Aorta (tissue), 5 donors: ENCODE results near the gene GPR31. TPM values are rescaled to one million over a fixed set of nuclear protein-coding genes. Genes with fewer than 3 reads are reported as not detected.

ENCODE experiments used
- ATAC-seq: fragments of 200-7000 bp; cut with Tn5 transposase; one replicate; pipeline ENCODE4 v1.9.1; 2022; ENCODE audit warnings: moderate library complexity; ENCODE audit not compliant: low FRiP score
- DNase-seq, 2 donors: peaks; one replicate each; pipeline ENCODE4 v3.0.0-alpha.2; 2020
- H3K27ac ChIP-seq, 2 donors: one replicate each; pipeline ENCODE4 v1.5.1; 2013; ENCODE audit warnings: low read length in 2 of 2, mild to moderate bottlenecking in 2 of 2, moderate library complexity in 2 of 2, control low read depth in 1 of 2, inconsistent platforms in 1 of 2, low read depth in 1 of 2
- H3K27me3 ChIP-seq, 2 donors: one replicate each; pipeline ENCODE4 v1.6.1; 2013; ENCODE audit warnings: control low read depth in 1 of 2, low read length in 1 of 2, mild to moderate bottlenecking in 1 of 2, moderate library complexity in 1 of 2; ENCODE audit not compliant: insufficient read depth in 2 of 2, control insufficient read depth in 1 of 2
- H3K36me3 ChIP-seq, 2 donors: one replicate each; pipeline ENCODE4 v1.6.1; 2013; ENCODE audit warnings: control low read depth in 1 of 2, low read length in 1 of 2, mild to moderate bottlenecking in 1 of 2; ENCODE audit not compliant: insufficient read depth in 2 of 2, control insufficient read depth in 1 of 2
- H3K4me1 ChIP-seq, 2 donors: one replicate each; pipeline ENCODE4 v1.6.1; 2013; ENCODE audit warnings: low read length in 2 of 2, control low read depth in 1 of 2, mild to moderate bottlenecking in 1 of 2, moderate library complexity in 1 of 2; ENCODE audit not compliant: insufficient read depth in 2 of 2, control insufficient read depth in 1 of 2
- H3K4me3 ChIP-seq, 2 donors: one replicate each; pipeline ENCODE4 v1.5.1; 2013; ENCODE audit warnings: low read length in 2 of 2, control low read depth in 1 of 2, mild to moderate bottlenecking in 1 of 2
- H3K9me3 ChIP-seq: one replicate; pipeline ENCODE4 v1.6.1; 2013; ENCODE audit warnings: mild to moderate bottlenecking, low read length; ENCODE audit not compliant: control insufficient read depth
- WGBS, 2 donors: extraction: QIAGEN DNeasy Blood & Tissue Kit; methylation state at CpG; one replicate each; pipeline ENCODE4 v1.1.7; 2013; 5-methylcytosine and 5-hydroxymethylcytosine counted together
- intact Hi-C, 2 donors: fragments of 100-400 bp; cut with DNase I; formaldehyde crosslinking; loops; one replicate each; pipeline versions ENCODE4 v1.14.2 to v1.15.0; 2022
- polyA plus RNA-seq, 2 donors: library from polyadenylated mRNA; stranded (reverse); fragments of 200-250 nt; gene quantifications; one replicate each; pipeline ENCODE4 v1.2.3, GENCODE V29; 2013
- total RNA-seq, 2 donors: library from RNA; stranded (reverse); fragmentation: NEBNext Ultra II Directional; extraction: Animal tissue kit (Norgen Biotek cat#: 25700); gene quantifications; one replicate each; pipeline ENCODE4 v1.2.1, GENCODE V29; 2021
- donor health status: healthy with polysubstance abuse.
- donor health status: Bipolar disorder and iron deficiency.
- donor health status: DM: no; HTN: no; CAD: no.
- donor health status: DM: no; HTN: no; CAD: no.
- donor health status: DM: yes; HTN: yes; CAD: no.

The GPR31 gene
- total and polyA plus RNA-seq, 4 donors, result not detected

- Histone ChIP-seq H3K4me1 (no peaks in the 10 kb centered on the region), H3K4me3 (no peak overlapping the region), H3K27me3 (no peaks in the 10 kb centered on the region), H3K27ac (no peak overlapping the region), H3K36me3 (no peaks in the 10 kb centered on the region), H3K9me3 (no peaks in the 10 kb centered on the region)
- intact Hi-C loops, result loop anchor here (10.0 kb wide), 1 partner anchor 373 kb away; no protein-coding TSS in a partner anchor
- DNase-seq (no peak), ATAC-seq (no peak)
Measured at GRCh38 chr6:167148021-167148420, 9.8 kb downstream of the GPR31 start.

DNA sequence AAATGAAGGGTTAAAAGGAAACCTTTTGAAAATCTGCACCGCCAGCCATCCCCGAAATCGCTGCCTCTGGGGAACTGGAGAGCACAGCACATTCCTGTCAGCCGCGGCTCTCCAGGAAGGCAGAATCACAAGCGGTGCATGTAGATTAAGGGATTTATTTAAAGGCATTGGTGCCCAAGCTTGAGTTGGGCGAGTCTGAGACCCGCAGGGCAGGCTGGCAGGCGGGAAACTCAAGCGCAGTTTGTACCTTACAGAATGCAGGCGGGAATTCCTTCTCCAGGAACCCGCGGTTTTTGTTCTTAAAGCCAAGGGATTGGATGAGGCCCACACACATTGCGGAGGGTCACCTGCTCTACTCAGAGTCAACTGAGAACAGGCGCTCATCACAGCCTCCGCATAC is 10.8 kb downstream of the GPR31 start:
- intact Hi-C loops, result loop anchor here (10.0 kb wide), 1 partner anchor 372 kb away; no protein-coding TSS in a partner anchor
- no peak for ATAC-seq
- H3K9me3 ChIP-seq, result no peaks in the 10 kb centered on the region
- H3K4me3 ChIP-seq, result no peak overlapping the region
- no peaks in the 10 kb centered on the region for H3K36me3 ChIP-seq
- DNase-seq, result no peak
- 15 to 26% methylated on average over 16 of the region's 16 CpGs for WGBS, 2 donors
- no peak overlapping the region for H3K27ac ChIP-seq
- no peaks in the 10 kb centered on the region for H3K27me3 ChIP-seq
- no peaks in the 10 kb centered on the region for H3K4me1 ChIP-seq

DNA sequence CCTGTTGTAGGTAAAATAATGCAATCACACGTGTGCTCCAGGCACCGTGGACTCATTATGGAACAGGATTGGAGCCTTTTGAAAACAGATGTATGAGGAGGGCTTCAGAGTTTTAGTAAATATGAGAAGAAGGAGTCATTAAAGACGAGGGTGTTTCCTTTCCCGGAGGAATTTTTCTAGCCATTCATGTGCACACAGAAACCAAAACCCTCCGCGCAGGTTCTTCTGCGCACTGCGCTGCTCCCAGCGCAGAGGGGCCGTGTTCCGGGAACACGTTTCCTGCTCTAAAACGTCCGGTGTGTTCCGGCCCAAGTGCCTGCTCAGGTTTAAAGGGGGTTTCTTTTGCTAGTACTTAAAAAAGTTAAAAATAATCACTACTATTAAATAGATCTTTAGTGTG is 11.6 kb downstream of the GPR31 start:
- Histone ChIP-seq H3K27me3 (no peaks in the 10 kb centered on the region), H3K36me3 (no peaks in the 10 kb centered on the region), H3K4me1 (no peaks in the 10 kb centered on the region), H3K9me3 (no peaks in the 10 kb centered on the region), H3K4me3 (no peak overlapping the region), H3K27ac (no peak overlapping the region)
- 59 to 75% methylated on average over 15 of the region's 15 CpGs for WGBS, 2 donors
- ATAC-seq, result no peak
- DNase-seq, result no peak
- intact Hi-C loops, result loop anchor here (10.0 kb wide), 1 partner anchor 371 kb away; no protein-coding TSS in a partner anchor

DNA sequence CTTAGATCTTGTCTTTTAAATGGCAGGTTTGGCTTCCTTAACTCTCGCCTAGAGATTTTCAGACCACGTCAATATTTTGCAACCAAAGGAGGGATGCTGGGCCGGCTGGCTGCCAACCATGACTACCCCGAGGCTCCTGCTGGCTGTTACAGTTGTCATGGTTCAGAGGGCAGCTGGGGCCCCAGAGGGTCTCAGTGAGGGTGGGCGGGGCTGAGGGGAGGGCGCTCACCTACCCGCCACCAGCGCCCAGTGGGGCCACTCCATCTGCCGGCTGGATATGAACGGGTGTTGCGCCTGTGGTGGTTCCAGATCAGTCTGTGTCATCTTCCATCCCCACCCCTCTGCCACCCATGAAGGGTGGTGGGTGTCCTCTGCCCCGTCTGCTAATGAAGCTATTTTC is 12.3 kb downstream of the GPR31 start:
- no peaks in the 10 kb centered on the region for H3K27me3 ChIP-seq
- 84 to 85% methylated on average over 12 of the region's 12 CpGs for WGBS, 2 donors
- ATAC-seq (no peak), DNase-seq (peak in 1 of 2 donors; percentile 64)
- intact Hi-C loops, result loop anchor here (10.0 kb wide), 1 partner anchor 371 kb away; no protein-coding TSS in a partner anchor
- H3K9me3 ChIP-seq, result no peaks in the 10 kb centered on the region
- H3K27ac ChIP-seq, result no peak overlapping the region
- H3K4me3 ChIP-seq, result no peak overlapping the region
- no peaks in the 10 kb centered on the region for H3K4me1 ChIP-seq
- H3K36me3 ChIP-seq, result no peaks in the 10 kb centered on the region

GRCh38 chr6:167143041-167143440 is 14.7 kb downstream of the GPR31 start:
- no peak for DNase-seq
- no peak overlapping the region for H3K4me3 ChIP-seq
- H3K4me1 ChIP-seq, result no peaks in the 10 kb centered on the region
- WGBS, 2 donors, result 78 to 83% methylated on average over 9 of the region's 9 CpGs
- H3K9me3 ChIP-seq, result no peaks in the 10 kb centered on the region
- H3K36me3 ChIP-seq, result no peaks in the 10 kb centered on the region
- no peak overlapping the region for H3K27ac ChIP-seq
- intact Hi-C loops, result loop anchor here (10.0 kb wide), 1 partner anchor 368 kb away; no protein-coding TSS in a partner anchor
- H3K27me3 ChIP-seq, result no peaks in the 10 kb centered on the region
- ATAC-seq, result no peak

GRCh38 chr6:167142433-167142761 is 15.4 kb downstream of the GPR31 start:
- H3K27me3 ChIP-seq, result no peaks in the 10 kb centered on the region
- H3K9me3 ChIP-seq, result no peaks in the 10 kb centered on the region
- WGBS, 2 donors, result 34 to 35% methylated on average over 4 of the region's 4 CpGs
- no peaks in the 10 kb centered on the region for H3K4me1 ChIP-seq
- no peak overlapping the region for H3K4me3 ChIP-seq
- intact Hi-C loops, result loop anchor here (10.0 kb wide), 1 partner anchor 368 kb away; no protein-coding TSS in a partner anchor
- ATAC-seq (no peak), DNase-seq (no peak)
- no peak overlapping the region for H3K27ac ChIP-seq
- H3K36me3 ChIP-seq, result no peaks in the 10 kb centered on the region

DNA sequence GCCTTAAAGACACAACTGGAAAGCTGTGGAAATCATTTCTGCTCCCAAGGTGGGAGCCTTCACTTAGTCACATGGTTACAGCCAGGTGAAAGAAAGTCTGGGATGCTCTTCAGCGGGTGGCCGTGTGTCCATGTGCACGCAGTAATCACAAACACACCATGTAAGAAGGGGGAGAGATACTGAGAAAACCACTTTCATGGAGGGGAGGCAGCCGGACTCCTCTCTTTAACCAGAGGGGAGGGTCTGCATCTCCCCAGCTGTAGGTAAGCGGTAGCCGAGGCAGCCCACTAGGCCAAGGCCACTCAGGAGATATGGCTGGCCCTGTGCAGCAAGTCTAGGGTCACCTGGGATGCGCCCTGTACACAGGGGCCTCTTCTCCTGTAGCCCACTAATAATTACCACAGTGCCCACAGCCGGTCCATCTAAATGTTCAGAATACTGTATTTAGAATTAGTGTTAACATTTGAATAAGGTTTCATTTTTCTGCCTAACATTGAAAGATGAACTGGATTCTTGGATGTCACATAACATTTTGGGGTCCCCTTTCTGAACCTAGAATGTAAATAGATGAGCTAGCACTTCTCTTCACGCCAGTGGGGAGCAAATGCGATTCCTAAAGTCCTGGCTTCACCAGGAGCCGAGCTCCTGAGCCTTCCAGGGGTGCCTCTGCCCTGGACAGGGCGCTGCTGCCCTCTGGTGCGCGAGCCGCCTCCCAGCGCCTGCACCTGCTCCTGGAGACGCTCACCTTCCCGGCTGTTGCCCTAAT is 15.9 kb downstream of the GPR31 start:
- H3K4me1 ChIP-seq, result no peaks in the 10 kb centered on the region
- no peaks in the 10 kb centered on the region for H3K36me3 ChIP-seq
- intact Hi-C loops, result loop anchor here (10.0 kb wide), 1 partner anchor 367 kb away; no protein-coding TSS in a partner anchor
- H3K27ac ChIP-seq, result no peak overlapping the region
- H3K27me3 ChIP-seq, result no peaks in the 10 kb centered on the region
- peak; percentile 49 for ATAC-seq
- peak in 1 of 2 donors; percentile 76 for DNase-seq
- H3K4me3 ChIP-seq, result no peak overlapping the region
- 48% methylated on average over 18 of the region's 18 CpGs for WGBS, 2 donors
- no peaks in the 10 kb centered on the region for H3K9me3 ChIP-seq

DNA sequence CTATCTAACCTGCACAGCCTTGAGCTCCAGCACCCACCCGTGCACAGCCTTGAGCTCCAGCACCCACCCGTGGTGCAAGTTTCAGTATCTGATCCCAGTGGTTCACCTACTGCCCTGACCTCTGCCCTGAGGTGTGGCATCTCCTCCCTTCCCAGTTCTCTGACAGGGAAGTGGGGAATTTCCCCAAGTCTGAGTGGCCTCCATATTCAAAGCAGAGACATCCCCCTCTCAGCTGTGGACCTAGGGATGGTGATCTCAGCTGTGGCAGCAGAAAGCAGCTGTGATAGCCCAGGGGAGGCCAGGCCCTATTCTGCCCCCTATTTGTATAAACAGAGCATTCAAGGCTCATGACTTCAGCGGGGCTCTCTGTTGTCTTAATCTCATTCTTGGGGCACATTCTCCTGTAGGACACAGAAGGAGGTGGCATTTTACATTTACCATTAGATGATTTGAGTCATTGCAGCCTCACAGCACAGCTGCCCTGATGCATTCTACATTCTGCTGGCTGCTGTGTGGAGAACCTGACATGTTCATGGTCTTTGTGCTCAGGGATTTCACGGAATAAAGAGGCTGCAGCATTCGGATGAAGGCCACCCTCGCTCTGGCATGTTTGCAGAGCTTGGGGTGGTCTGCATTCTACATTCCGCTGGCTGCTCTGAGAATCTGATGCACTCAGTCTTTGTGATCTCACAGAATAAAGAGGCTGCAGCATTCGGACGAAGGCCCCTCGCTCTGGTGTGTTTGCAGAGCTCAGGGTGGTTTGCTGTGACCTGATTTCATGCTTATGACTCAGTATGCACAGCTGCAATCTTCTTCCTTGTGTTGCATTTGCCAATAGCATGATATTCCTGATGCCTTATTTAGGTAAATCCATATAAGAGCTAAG is 16.9 kb downstream of the GPR31 start:
- Histone ChIP-seq H3K4me1 (no peaks in the 10 kb centered on the region), H3K4me3 (no peak overlapping the region), H3K9me3 (peaks cover 3% of the 10 kb centered on the region), H3K27ac (no peak overlapping the region), H3K27me3 (no peaks in the 10 kb centered on the region), H3K36me3 (no peaks in the 10 kb centered on the region)
- intact Hi-C loops, result loop anchor here (10.0 kb wide), 1 partner anchor 366 kb away; no protein-coding TSS in a partner anchor
- DNase-seq, result no peak
- 59 to 63% methylated on average over 10 of the region's 10 CpGs for WGBS, 2 donors
- no peak for ATAC-seq
